Central memory CD8-positive, alpha-beta T cell (primary cell): Measurements from ENCODE around the gene HIPK2.

Experiments used
- ATAC-seq: fragments of 150-1000 bp; cut with Tn5 transposase; replicated peaks from 2 replicates; pipeline ENCODE4 v1.10.0; 2022; ENCODE audit warnings: mild to moderate bottlenecking, moderate FRiP score, moderate number of reproducible peaks; ENCODE audit not compliant: poor library complexity, severe bottlenecking; ENCODE audit errors: extremely low read depth
- DNase-seq, 2 donors: peaks; one replicate each; pipeline ENCODE4 v3.0.0; 2021; ENCODE audit warnings: low spot score in 2 of 2
- H3K27ac Mint-ChIP-seq: one replicate; pipeline ENCODE4 v1.8.0; 2022; ENCODE audit warnings: low read depth, mild to moderate bottlenecking, moderate library complexity, mixed read lengths
- H3K27me3 Mint-ChIP-seq: one replicate; pipeline ENCODE4 v1.8.0; 2022; ENCODE audit warnings: mixed read lengths
- H3K36me3 Mint-ChIP-seq: one replicate; pipeline ENCODE4 v1.8.0; 2022; ENCODE audit warnings: mild to moderate bottlenecking, moderate library complexity, mixed read lengths; ENCODE audit not compliant: insufficient read depth
- H3K4me1 Mint-ChIP-seq: one replicate; pipeline ENCODE4 v1.8.0; 2022; ENCODE audit warnings: mixed read lengths
- H3K4me3 Mint-ChIP-seq: one replicate; pipeline ENCODE4 v1.8.0; 2022; ENCODE audit warnings: mild to moderate bottlenecking, moderate library complexity, mixed read lengths
- H3K9me3 Mint-ChIP-seq: one replicate; pipeline ENCODE4 v1.8.0; 2022; ENCODE audit warnings: mixed read lengths

Gene HIPK2

GRCh38 chr7:139775829-139776266 lies 1.9 kb downstream of the HIPK2 start:
- H3K9me3 Mint-ChIP-seq, result no peaks in the 10 kb centered on the region
- H3K27ac Mint-ChIP-seq, result peak overlapping the region; percentile 93
- ATAC-seq (peak; percentile 30), DNase-seq (peak in 1 of 2 donors; percentile 38)
- H3K36me3 Mint-ChIP-seq, result peaks cover 13% of the 10 kb centered on the region
- H3K27me3 Mint-ChIP-seq, result peaks cover 13% of the 10 kb centered on the region
- peaks cover 36% of the 10 kb centered on the region for H3K4me1 Mint-ChIP-seq
- H3K4me3 Mint-ChIP-seq, result peak overlapping the region; percentile 96

- ATAC-seq (no peak), DNase-seq (no peak)
- Mint-ChIP-seq H3K4me1 (peaks cover 40% of the 10 kb centered on the region), H3K36me3 (peaks cover 13% of the 10 kb centered on the region), H3K27ac (no peak overlapping the region), H3K9me3 (no peaks in the 10 kb centered on the region), H3K27me3 (peaks cover 3% of the 10 kb centered on the region), H3K4me3 (no peak overlapping the region)
Measured at GRCh38 chr7:139774376-139774775, 3.4 kb downstream of the HIPK2 start.

GRCh38 chr7:139773371-139773770 lies 4.4 kb downstream of the HIPK2 start:
- DNase-seq (no peak), ATAC-seq (no peak)
- Mint-ChIP-seq H3K4me3 (no peak overlapping the region), H3K27me3 (no peaks in the 10 kb centered on the region), H3K4me1 (peaks cover 40% of the 10 kb centered on the region), H3K9me3 (no peaks in the 10 kb centered on the region), H3K27ac (no peak overlapping the region), H3K36me3 (peaks cover 9% of the 10 kb centered on the region)

- DNase-seq, result no peak
- H3K4me1 Mint-ChIP-seq, result peaks cover 43% of the 10 kb centered on the region
Measured at GRCh38 chr7:139772873-139773272, 4.9 kb downstream of the HIPK2 start.

GRCh38 chr7:139772115-139772514 lies 5.7 kb downstream of the HIPK2 start:
- no peak overlapping the region for H3K27ac Mint-ChIP-seq
- H3K4me1 Mint-ChIP-seq, result peaks cover 51% of the 10 kb centered on the region
- no peak overlapping the region for H3K4me3 Mint-ChIP-seq
- DNase-seq (no peak), ATAC-seq (no peak)
- H3K9me3 Mint-ChIP-seq, result no peaks in the 10 kb centered on the region
- no peaks in the 10 kb centered on the region for H3K27me3 Mint-ChIP-seq
- H3K36me3 Mint-ChIP-seq, result peaks cover 7% of the 10 kb centered on the region

More at GRCh38 chr7:139772873-139773272, 4.9 kb downstream of the HIPK2 start:
- Mint-ChIP-seq H3K27me3 (no peaks in the 10 kb centered on the region), H3K9me3 (no peaks in the 10 kb centered on the region), H3K36me3 (peaks cover 7% of the 10 kb centered on the region), H3K27ac (no peak overlapping the region), H3K4me3 (no peak overlapping the region)
- ATAC-seq, result no peak

- Mint-ChIP-seq H3K9me3 (no peaks in the 10 kb centered on the region), H3K27me3 (no peaks in the 10 kb centered on the region), H3K4me1 (peaks cover 46% of the 10 kb centered on the region), H3K36me3 (no peaks in the 10 kb centered on the region), H3K4me3 (no peak overlapping the region), H3K27ac (no peak overlapping the region)
- no peak for DNase-seq
- no peak for ATAC-seq
Measured at GRCh38 chr7:139771001-139771956, 6.5 kb downstream of the HIPK2 start.

GRCh38 chr7:139769761-139770160 lies 8.0 kb downstream of the HIPK2 start:
- H3K9me3 Mint-ChIP-seq, result no peaks in the 10 kb centered on the region
- no peaks in the 10 kb centered on the region for H3K27me3 Mint-ChIP-seq
- DNase-seq (no peak), ATAC-seq (no peak)
- H3K36me3 Mint-ChIP-seq, result peaks cover 2% of the 10 kb centered on the region
- H3K27ac Mint-ChIP-seq, result no peak overlapping the region
- peaks cover 31% of the 10 kb centered on the region for H3K4me1 Mint-ChIP-seq
- no peak overlapping the region for H3K4me3 Mint-ChIP-seq

- DNase-seq (no peak), ATAC-seq (no peak)
- peak overlapping the region; percentile 3 for H3K4me3 Mint-ChIP-seq
- no peak overlapping the region for H3K27ac Mint-ChIP-seq
- H3K36me3 Mint-ChIP-seq, result peaks cover 2% of the 10 kb centered on the region
- no peaks in the 10 kb centered on the region for H3K9me3 Mint-ChIP-seq
- H3K4me1 Mint-ChIP-seq, result peaks cover 30% of the 10 kb centered on the region
- H3K27me3 Mint-ChIP-seq, result no peaks in the 10 kb centered on the region
Measured at GRCh38 chr7:139769066-139769465, 8.7 kb downstream of the HIPK2 start.

GRCh38 chr7:139768249-139768824 lies 9.5 kb downstream of the HIPK2 start:
- no peaks in the 10 kb centered on the region for H3K27me3 Mint-ChIP-seq
- ATAC-seq (peak; percentile 42), DNase-seq (no peak)
- peak overlapping the region; percentile 89 for H3K27ac Mint-ChIP-seq
- peak overlapping the region; percentile 1 for H3K4me3 Mint-ChIP-seq
- H3K36me3 Mint-ChIP-seq, result peaks cover 2% of the 10 kb centered on the region
- no peaks in the 10 kb centered on the region for H3K9me3 Mint-ChIP-seq
- H3K4me1 Mint-ChIP-seq, result peaks cover 30% of the 10 kb centered on the region

GRCh38 chr7:139767561-139767982 lies 10.2 kb downstream of the HIPK2 start:
- ATAC-seq, result peak; percentile 80
- Mint-ChIP-seq H3K4me1 (peaks cover 35% of the 10 kb centered on the region), H3K9me3 (no peaks in the 10 kb centered on the region), H3K27me3 (no peaks in the 10 kb centered on the region), H3K4me3 (peak overlapping the region; percentile 1), H3K36me3 (peaks cover 2% of the 10 kb centered on the region), H3K27ac (peak overlapping the region; percentile 89)
- DNase-seq, result no peak

GRCh38 chr7:139765143-139765542 lies 12.7 kb downstream of the HIPK2 start:
- Mint-ChIP-seq H3K36me3 (peaks cover 2% of the 10 kb centered on the region), H3K27ac (no peak overlapping the region), H3K4me3 (no peak overlapping the region), H3K9me3 (no peaks in the 10 kb centered on the region), H3K27me3 (no peaks in the 10 kb centered on the region), H3K4me1 (peaks cover 43% of the 10 kb centered on the region)
- ATAC-seq, result no peak
- DNase-seq, result no peak

GRCh38 chr7:139763330-139763729 lies 14.5 kb downstream of the HIPK2 start:
- Mint-ChIP-seq H3K36me3 (peaks cover 2% of the 10 kb centered on the region), H3K9me3 (no peaks in the 10 kb centered on the region)

GRCh38 chr7:139762886-139763285 lies 14.9 kb downstream of the HIPK2 start:
- H3K36me3 Mint-ChIP-seq, result peaks cover 2% of the 10 kb centered on the region
- peaks cover 23% of the 10 kb centered on the region for H3K4me1 Mint-ChIP-seq
- ATAC-seq, result no peak
- no peak overlapping the region for H3K4me3 Mint-ChIP-seq
- no peaks in the 10 kb centered on the region for H3K9me3 Mint-ChIP-seq
- H3K27ac Mint-ChIP-seq, result no peak overlapping the region
- no peaks in the 10 kb centered on the region for H3K27me3 Mint-ChIP-seq
- DNase-seq, result no peak

More at GRCh38 chr7:139763330-139763729, 14.5 kb downstream of the HIPK2 start:
- ATAC-seq (no peak), DNase-seq (no peak)
- Mint-ChIP-seq H3K27me3 (no peaks in the 10 kb centered on the region), H3K27ac (no peak overlapping the region), H3K4me3 (no peak overlapping the region), H3K4me1 (peaks cover 28% of the 10 kb centered on the region)
